HCT116 (cell line): Measurements from ENCODE around the gene MMGT1. TPM values are rescaled to one million over a fixed set of nuclear protein-coding genes. Genes with fewer than 3 reads are reported as not detected.

ENCODE experiments used
- ATAC-seq: fragments of 200-7000 bp; cut with Tn5 transposase; 2 replicates; pipeline ENCODE4 v1.9.1; 2020; ENCODE audit warnings: mild to moderate bottlenecking, moderate library complexity
- BruUV-seq: library from RNA; stranded (reverse); fragments of 400-500 nt; replicated peaks from 2 replicates; lab custom pipeline; 2021; lab: Mats Ljungman, UMichigan
- CTCF ChIA-PET: fragments of 300-600 bp; sonication (Branson Sonifier 250); formaldehyde crosslinking; loops from one replicate; lab custom pipeline; 2021; ENCODE audit warnings: antibody characterized with exemption; lab: Charles Lee
- POLR2A ChIA-PET: fragments of 300-600, 350-600 bp; sonication (Branson Sonifier 250); formaldehyde crosslinking; loops from one replicate; lab custom pipeline; 2021; ENCODE audit warnings: antibody characterized with exemption; lab: Charles Lee
- RAD21 ChIA-PET, 2 experiments: fragments of 300-600 bp; sonication (Branson Sonifier 250); formaldehyde crosslinking; loops; one replicate each; lab custom pipeline; 2023; ENCODE audit warnings: low total read pairs in 2 of 2; ENCODE audit not compliant: uncharacterized antibody in 2 of 2, unreplicated experiment in 2 of 2, low non-redundant PET in 1 of 2; lab: Charles Lee
- DNase-seq: peaks from one replicate; pipeline ENCODE4 v3.0.0-alpha.2; 2010; ENCODE audit warnings: low read depth, low spot score
- H2AFZ ChIP-seq: fragments of 200-600 bp; shearing (Covaris generic), sonication (generic); 2 replicates; pipeline ENCODE4 v1.6.1; 2017; ENCODE audit warnings: low read depth, mixed run types, mixed read lengths, antibody characterized with exemption, low read length; ENCODE audit not compliant: poor library complexity, severe bottlenecking
- H3K27ac ChIP-seq: 2 replicates; pipeline ENCODE4 v1.5.1; 2012; ENCODE audit warnings: low read depth, low read length
- H3K27me3 ChIP-seq: fragments of 200-600 bp; sonication (generic); 2 replicates; pipeline ENCODE4 v1.6.1; 2016; ENCODE audit warnings: mixed run types, low read length, mixed read lengths; ENCODE audit not compliant: insufficient read depth
- H3K36me3 ChIP-seq, 2 experiments: fragments of 200-500 bp in 1 of 2; fragments of 200-600 bp in 1 of 2; sonication (Bioruptor generic) in 1 of 2; sonication (generic) in 1 of 2; 2 replicates each; pipeline versions ENCODE4 v1.5.1 to v1.6.1; 2014 to 2016; ENCODE audit warnings: low read length in 2 of 2, inconsistent platforms in 1 of 2, mixed read lengths in 1 of 2, mixed run types in 1 of 2; ENCODE audit not compliant: insufficient read depth in 2 of 2, control insufficient read depth in 1 of 2
- H3K4me1 ChIP-seq, 2 experiments: fragments of 200-600 bp in 1 of 2; sonication (generic) in 1 of 2; 2 replicates each; pipeline versions ENCODE4 v1.5.1 to v1.6.1; 2012 to 2017; ENCODE audit warnings: low read length in 2 of 2, inconsistent platforms in 1 of 2, mild to moderate bottlenecking in 1 of 2, mixed read lengths in 1 of 2, mixed run types in 1 of 2, moderate library complexity in 1 of 2; ENCODE audit not compliant: insufficient read depth in 2 of 2, control insufficient read depth in 1 of 2
- H3K4me2 ChIP-seq: fragments of 200-600 bp; sonication (generic); 2 replicates; pipeline ENCODE4 v1.6.1; 2017; ENCODE audit warnings: mixed run types, low read length, mixed read lengths
- H3K4me3 ChIP-seq, 2 experiments: fragments of 200-600 bp in 1 of 2; sonication (generic) in 1 of 2; replicated peaks in 1 of 2; 2 replicates each; pipeline ENCODE4 v1.5.1; 2011 to 2016; ENCODE audit warnings: low read length in 2 of 2, control low read depth in 1 of 2, low read depth in 1 of 2, mild to moderate bottlenecking in 1 of 2, mixed read lengths in 1 of 2, mixed run types in 1 of 2
- H3K79me2 ChIP-seq: fragments of 200-600 bp; sonication (generic); 2 replicates; pipeline ENCODE4 v1.6.1; 2017; ENCODE audit warnings: mild to moderate bottlenecking, mixed run types, low read length, moderate library complexity, mixed read lengths; ENCODE audit not compliant: insufficient read depth
- H3K9ac ChIP-seq: fragments of 200-600 bp; sonication (generic); 2 replicates; pipeline ENCODE4 v1.6.1; 2016; ENCODE audit warnings: low read length, mixed read lengths
- H3K9me2 ChIP-seq: fragments of 200-600 bp; sonication (generic), shearing (Covaris generic); 2 replicates; pipeline ENCODE4 v1.6.1; 2017; ENCODE audit warnings: mixed run types, mild to moderate bottlenecking, moderate library complexity; ENCODE audit not compliant: insufficient read depth
- H3K9me3 ChIP-seq, 2 experiments: fragments of 200-500 bp in 1 of 2; fragments of 200-600 bp in 1 of 2; sonication (Bioruptor generic) in 1 of 2; sonication (generic) in 1 of 2; 2 replicates each; pipeline ENCODE4 v1.6.1; 2014 to 2017; ENCODE audit warnings: low read length in 2 of 2, mixed read lengths in 2 of 2, inconsistent platforms in 1 of 2, low read depth in 1 of 2, mild to moderate bottlenecking in 1 of 2, mixed run types in 1 of 2, moderate library complexity in 1 of 2; ENCODE audit not compliant: control insufficient read depth in 1 of 2, insufficient read depth in 1 of 2
- H4K20me1 ChIP-seq: fragments of 200-600 bp; sonication (generic), shearing (Covaris generic); 2 replicates; pipeline ENCODE4 v1.6.1; 2017; ENCODE audit warnings: mixed run types, mild to moderate bottlenecking, moderate library complexity; ENCODE audit not compliant: insufficient read depth
- ATF3 ChIP-seq: IDR thresholded peaks from 2 replicates; pipeline ENCODE4 v1.6.1; 2012
- CEBPB ChIP-seq: IDR thresholded peaks from 2 replicates; pipeline ENCODE4 v1.6.1; 2012; ENCODE audit warnings: low read depth
- CTCF ChIP-seq, 3 experiments: fragments of 200-600 bp in 1 of 3; sonication (generic) in 1 of 3; IDR thresholded peaks in 2 of 3; conservative IDR thresholded peaks in 1 of 3; 2 replicates each; pipeline ENCODE4 v1.5.1; 2012 to 2017; ENCODE audit warnings: low read depth in 2 of 3, low read length in 2 of 3, antibody characterized with exemption in 1 of 3, borderline replicate concordance in 1 of 3, control low read depth in 1 of 3, mild to moderate bottlenecking in 1 of 3, mixed read lengths in 1 of 3, mixed run types in 1 of 3, moderate library complexity in 1 of 3; ENCODE audit not compliant: insufficient read depth in 1 of 3
- EGR1 ChIP-seq: IDR thresholded peaks from 2 replicates; pipeline ENCODE4 v1.6.1; 2012; ENCODE audit warnings: low read depth
- EZH2 ChIP-seq: fragments of 200-600 bp; sonication (generic); IDR thresholded peaks from 2 replicates; pipeline ENCODE4 v1.6.1; 2017; ENCODE audit warnings: antibody characterized with exemption, mixed run types
- MAX ChIP-seq: IDR thresholded peaks from 2 replicates; pipeline ENCODE4 v1.6.1; 2012
- POLR2AphosphoS5 ChIP-seq: IDR thresholded peaks from 2 replicates; pipeline ENCODE4 v1.6.1; 2011; ENCODE audit warnings: mild to moderate bottlenecking, low read depth, low read length, moderate library complexity
- RAD21 ChIP-seq: IDR thresholded peaks from 2 replicates; pipeline ENCODE4 v1.6.1; 2012; ENCODE audit warnings: low read depth, mild to moderate bottlenecking
- SP1 ChIP-seq: IDR thresholded peaks from 2 replicates; pipeline ENCODE4 v1.6.1; 2012; ENCODE audit warnings: low read depth
- SRF ChIP-seq: IDR thresholded peaks from 2 replicates; pipeline ENCODE4 v1.6.1; 2012; ENCODE audit warnings: low read depth
- TCF7L2 ChIP-seq: IDR thresholded peaks from 2 replicates; pipeline ENCODE4 v1.7.0; 2011; ENCODE audit warnings: borderline replicate concordance, inconsistent platforms; ENCODE audit not compliant: insufficient read depth, insufficient read length; ENCODE audit errors: extremely low read depth
- YY1 ChIP-seq: IDR thresholded peaks from 2 replicates; pipeline ENCODE4 v1.6.1; 2011; ENCODE audit warnings: low read length, low read depth, moderate library complexity, mild to moderate bottlenecking; ENCODE audit not compliant: insufficient replicate concordance; ENCODE audit errors: extremely low read depth
- ZBTB33 ChIP-seq: IDR thresholded peaks from 2 replicates; pipeline ENCODE4 v1.6.1; 2011; ENCODE audit warnings: mild to moderate bottlenecking, low read length, moderate library complexity; ENCODE audit not compliant: insufficient replicate concordance; ENCODE audit errors: extremely low read depth
- ZNF274 ChIP-seq: fragments of 200-500 bp; sonication (Bioruptor generic); IDR thresholded peaks from 2 replicates; pipeline ENCODE4 v1.6.1; 2014; ENCODE audit warnings: mild to moderate bottlenecking, low read depth, low read length, inconsistent platforms
- intact Hi-C: fragments of 100-400 bp; cut with micrococcal nuclease; formaldehyde crosslinking; loops from 2 replicates; pipeline ENCODE4 v1.10.0; 2022
- total RNA-seq: library from RNA; stranded (reverse); gene quantifications from one replicate; pipeline ENCODE4 v1.2.1, GENCODE V29; 2021; ENCODE audit not compliant: unreplicated experiment

MMGT1 gene
- total RNA-seq, 1 experiment from 2014 or later = 23.2 TPM

GRCh38 chrX:135931644-135932487 is 41.9 kb downstream of the MMGT1 start:
- Histone ChIP-seq H4K20me1 (no peaks in the 10 kb centered on the region), H3K9ac (no peak overlapping the region), H3K4me2 (no peak overlapping the region), H3K9me2 (no peaks in the 10 kb centered on the region), H3K4me3 (no peak overlapping the region)
- CTCF ChIA-PET = interaction anchor here (0.9 to 1.5 kb wide), 4 partner anchors 9 to 306 kb away, joined by 4 to 6 read pairs (median 5); no protein-coding TSS in a partner anchor
- intact Hi-C loops = loop anchor here (5.0 kb wide), 1 partner anchor 300 kb away; no protein-coding TSS in a partner anchor
- TF ChIP-seq CTCF (IDR thresholded peaks at IDR 0.05 in 2 of 3, conservative IDR thresholded peaks at IDR 0.05 in 1 of 3; ENCODE audit: borderline replicate concordance in 1 of 3, insufficient read depth in 1 of 3, low read depth in 2 of 3, low read length in 2 of 3) = peak; percentile 52 to 60 (median 54)
- peak; percentile 51 for TF ChIP-seq RAD21
- no peak for TF ChIP-seq MAX
- TF ChIP-seq, all 23 proteins: peak for 2
- ChIA-PET POLR2A (no interaction called here), RAD21 (no interaction called here)
- no TSS peak for BruUV-seq
- H3K4me1 ChIP-seq = no peaks in the 10 kb centered on the region
- peak; percentile 90 for ATAC-seq
- no peaks in the 10 kb centered on the region for H3K27me3 ChIP-seq
- H2AFZ ChIP-seq = no peak overlapping the region
- no peaks in the 10 kb centered on the region for H3K9me3 ChIP-seq
- peak; percentile 6 for DNase-seq
- no peaks in the 10 kb centered on the region for H3K79me2 ChIP-seq
- no peaks in the 10 kb centered on the region for H3K36me3 ChIP-seq
- H3K27ac ChIP-seq = no peak overlapping the region

GRCh38 chrX:135927897-135928296 is 45.9 kb downstream of the MMGT1 start:
- Histone ChIP-seq H3K4me1 (no peaks in the 10 kb centered on the region), H3K27ac (no peak overlapping the region), H4K20me1 (no peaks in the 10 kb centered on the region), H3K9me3 (no peaks in the 10 kb centered on the region), H3K4me2 (no peak overlapping the region), H3K9ac (no peak overlapping the region), H3K79me2 (no peaks in the 10 kb centered on the region), H3K36me3 (no peaks in the 10 kb centered on the region), H3K9me2 (no peaks in the 10 kb centered on the region), H3K27me3 (no peaks in the 10 kb centered on the region), H2AFZ (no peak overlapping the region), H3K4me3 (no peak overlapping the region)
- ATAC-seq (no peak), DNase-seq (no peak)
- no TSS peak for BruUV-seq
- ChIA-PET POLR2A (no interaction called here), RAD21 (no interaction called here), CTCF (no interaction called here)
- intact Hi-C loops = no loop called here
- TF ChIP-seq YY1 (no peak), POLR2AphosphoS5 (no peak), SRF (no peak), SP1 (no peak), MAX (no peak), EGR1 (no peak), TCF7L2 (no peak), CEBPB (no peak), EZH2 (no peak), ZBTB33 (no peak), ZNF274 (no peak), ATF3 (no peak)
